Colonic mucosa (tissue), 4 donors: ENCODE results near the gene NEUROG1. TPM values are rescaled to one million over a fixed set of nuclear protein-coding genes. Genes with fewer than 3 reads are reported as not detected.

Source experiments
- DNase-seq: peaks from one replicate; pipeline ENCODE4 v3.0.0-alpha.2; 2020
- H3K27ac ChIP-seq: fragments of 200-600 bp; one replicate; pipeline ENCODE4 v1.8.0; 2021
- H3K27me3 ChIP-seq: fragments of 200-600 bp; one replicate; pipeline ENCODE4 v1.8.0; 2021
- H3K36me3 ChIP-seq: fragments of 200-600 bp; one replicate; pipeline ENCODE4 v1.8.0; 2021
- H3K4me1 ChIP-seq: fragments of 200-600 bp; one replicate; pipeline ENCODE4 v1.8.0; 2021; ENCODE audit warnings: mild to moderate bottlenecking
- H3K4me3 ChIP-seq: fragments of 200-600 bp; one replicate; pipeline ENCODE4 v1.8.0; 2021
- H3K9ac ChIP-seq, 2 donors: one replicate each; pipeline ENCODE4 v1.7.0; 2013; ENCODE audit warnings: control low read depth in 2 of 2, low read depth in 2 of 2, low read length in 2 of 2
- H3K9me3 ChIP-seq: fragments of 200-600 bp; one replicate; pipeline ENCODE4 v1.8.0; 2021
- intact Hi-C: fragments of 100-400 bp; cut with DNase I; formaldehyde crosslinking; loops from one replicate; pipeline ENCODE4 v1.14.1; 2022
- total RNA-seq, 2 donors: library from RNA; stranded (reverse); fragmentation: NEBNext Ultra II Directional in 1 of 2; extraction: Animal tissue kit (Norgen Biotek cat#: 25700) in 1 of 2; gene quantifications; one replicate each; pipeline ENCODE4 v1.2.1, GENCODE V29; 2021
- TF ChIP-seq, protein P1 (sequence below): fragments of 200-600 bp; IDR thresholded peaks from one replicate; pipeline ENCODE4 v1.8.0; 2022; ENCODE audit warnings: antibody characterized with exemption, mild to moderate bottlenecking
- donor health status: healthy.
- donor health status: DM: no; HTN: no; CAD: no.
- donor health status: DM: no; HTN: no; CAD: no.

Gene NEUROG1
- total RNA-seq, 2 donors from 2014 or later = not detected

DNA sequence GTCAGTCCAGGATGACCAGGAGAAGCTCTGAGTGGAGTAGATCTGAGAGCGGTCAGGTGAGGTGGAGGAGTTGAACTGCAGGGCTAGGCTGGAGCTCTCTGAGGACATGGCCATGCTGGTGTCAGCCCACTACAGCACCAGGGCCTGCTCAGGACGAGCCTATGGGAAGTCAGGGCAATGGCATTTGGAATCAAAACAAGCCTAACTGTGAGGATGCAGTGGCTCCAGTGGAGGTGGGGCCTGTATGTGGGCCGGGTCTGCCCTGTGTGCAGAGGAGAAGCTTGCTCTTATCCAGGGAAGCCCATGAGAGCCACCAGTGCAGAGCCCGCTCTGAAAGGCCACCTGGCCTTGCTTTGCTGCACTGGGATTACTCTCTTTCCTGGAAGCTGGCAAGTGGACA lies 31.9 kb upstream of the NEUROG1 start:
- TF ChIP-seq, protein P1, sequence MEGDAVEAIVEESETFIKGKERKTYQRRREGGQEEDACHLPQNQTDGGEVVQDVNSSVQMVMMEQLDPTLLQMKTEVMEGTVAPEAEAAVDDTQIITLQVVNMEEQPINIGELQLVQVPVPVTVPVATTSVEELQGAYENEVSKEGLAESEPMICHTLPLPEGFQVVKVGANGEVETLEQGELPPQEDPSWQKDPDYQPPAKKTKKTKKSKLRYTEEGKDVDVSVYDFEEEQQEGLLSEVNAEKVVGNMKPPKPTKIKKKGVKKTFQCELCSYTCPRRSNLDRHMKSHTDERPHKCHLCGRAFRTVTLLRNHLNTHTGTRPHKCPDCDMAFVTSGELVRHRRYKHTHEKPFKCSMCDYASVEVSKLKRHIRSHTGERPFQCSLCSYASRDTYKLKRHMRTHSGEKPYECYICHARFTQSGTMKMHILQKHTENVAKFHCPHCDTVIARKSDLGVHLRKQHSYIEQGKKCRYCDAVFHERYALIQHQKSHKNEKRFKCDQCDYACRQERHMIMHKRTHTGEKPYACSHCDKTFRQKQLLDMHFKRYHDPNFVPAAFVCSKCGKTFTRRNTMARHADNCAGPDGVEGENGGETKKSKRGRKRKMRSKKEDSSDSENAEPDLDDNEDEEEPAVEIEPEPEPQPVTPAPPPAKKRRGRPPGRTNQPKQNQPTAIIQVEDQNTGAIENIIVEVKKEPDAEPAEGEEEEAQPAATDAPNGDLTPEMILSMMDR = no peak
- Histone ChIP-seq H3K4me1 (no peaks in the 10 kb centered on the region), H3K27ac (no peak overlapping the region), H3K9ac (no peak overlapping the region), H3K27me3 (no peaks in the 10 kb centered on the region), H3K36me3 (no peaks in the 10 kb centered on the region), H3K9me3 (no peaks in the 10 kb centered on the region), H3K4me3 (no peak overlapping the region)
- no peak for DNase-seq
- intact Hi-C loops = no loop called here

DNA sequence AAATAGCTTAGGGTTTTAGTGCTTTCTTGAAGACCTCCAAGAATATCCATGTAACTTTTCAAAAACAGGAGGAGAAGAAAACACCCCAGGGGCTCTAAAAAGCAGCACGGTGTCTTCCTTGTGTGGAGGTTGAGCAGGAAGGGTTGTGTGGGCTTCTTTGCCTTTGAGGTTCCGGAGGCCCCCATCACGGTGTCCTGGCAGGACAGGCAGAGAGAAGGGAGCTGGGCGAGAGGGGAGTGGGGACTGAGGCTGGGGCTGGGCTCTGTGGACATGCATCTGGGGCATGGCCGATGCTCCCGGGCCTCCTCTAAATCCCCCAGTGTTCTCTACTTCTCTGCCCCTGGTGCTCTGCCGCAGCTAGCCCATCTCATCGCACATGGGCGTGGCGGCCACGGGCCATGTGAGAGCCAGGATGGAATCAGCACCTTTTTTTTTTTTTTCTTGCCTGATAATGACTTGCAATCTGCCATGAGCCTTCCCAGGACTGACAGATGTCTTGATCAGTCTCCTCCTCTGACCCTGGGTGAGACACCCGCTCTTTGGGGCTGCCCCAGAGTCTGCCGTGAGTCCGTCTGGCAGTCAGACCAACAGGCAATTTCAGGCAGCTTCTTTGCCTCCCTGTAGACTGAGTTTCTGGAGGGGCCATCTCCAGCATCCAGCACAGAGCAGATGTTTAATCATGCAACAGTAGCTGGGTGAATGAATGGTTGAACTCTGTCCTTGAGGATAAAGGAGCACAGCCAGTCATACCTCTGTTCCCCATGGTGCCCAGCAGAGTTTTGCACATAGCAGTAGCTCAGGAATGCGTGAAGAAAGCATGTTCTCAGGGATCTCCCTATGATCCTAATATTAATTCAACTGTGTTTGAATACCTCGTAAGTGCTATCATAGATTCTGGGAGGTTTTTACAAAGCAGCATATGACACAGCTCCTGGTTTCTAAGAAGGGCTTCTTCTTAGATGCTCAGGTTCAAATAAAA lies 30.9 kb upstream of the NEUROG1 start:
- TF ChIP-seq, protein P1 = no peak

DNA sequence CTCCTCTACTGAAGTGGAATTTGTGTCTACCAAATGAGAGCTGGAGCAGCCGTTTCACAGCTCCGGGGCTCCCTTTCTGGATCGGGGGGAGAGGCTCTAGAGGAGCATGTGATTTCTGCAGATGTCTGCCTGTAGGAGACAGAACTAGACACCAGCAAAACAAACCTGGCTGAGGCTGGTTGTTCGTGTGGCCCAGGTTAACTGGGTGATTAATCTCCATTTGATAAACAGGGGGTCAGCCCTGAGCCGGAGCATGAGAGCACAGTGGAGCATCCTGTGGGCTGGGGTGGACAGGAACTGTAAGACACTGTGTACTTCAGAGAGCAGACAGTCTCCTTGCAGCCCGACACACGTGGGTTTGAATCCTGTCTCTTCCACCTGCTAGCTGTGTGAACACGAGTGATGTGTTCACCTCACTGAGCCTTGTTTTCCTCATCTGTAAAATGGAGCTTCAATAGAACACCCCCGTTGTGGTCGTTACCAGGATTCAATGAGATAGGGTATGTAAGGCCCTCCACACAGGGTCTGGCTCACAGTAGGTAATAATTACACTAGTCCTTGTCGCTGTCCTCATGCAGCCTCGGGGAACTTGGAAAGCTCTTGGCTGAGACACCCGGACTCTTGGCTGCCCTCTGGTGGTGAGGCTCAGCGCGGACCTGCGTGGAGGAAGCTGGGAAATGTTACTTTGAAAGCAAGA lies 30.1 kb upstream of the NEUROG1 start:
- intact Hi-C loops = no loop called here
- TF ChIP-seq, protein P1 = peak; percentile 87
- Histone ChIP-seq H3K9me3 (no peaks in the 10 kb centered on the region), H3K36me3 (no peaks in the 10 kb centered on the region), H3K27me3 (no peaks in the 10 kb centered on the region), H3K4me3 (no peak overlapping the region), H3K4me1 (peaks cover 4% of the 10 kb centered on the region), H3K27ac (no peak overlapping the region), H3K9ac (no peak overlapping the region)
- peak; percentile 81 for DNase-seq

More for the DNA sequence above, 30.9 kb upstream of the NEUROG1 start:
- Histone ChIP-seq H3K4me3 (no peak overlapping the region), H3K9ac (no peak overlapping the region), H3K27ac (no peak overlapping the region), H3K36me3 (no peaks in the 10 kb centered on the region), H3K4me1 (no peaks in the 10 kb centered on the region), H3K9me3 (no peaks in the 10 kb centered on the region), H3K27me3 (no peaks in the 10 kb centered on the region)
- DNase-seq = no peak
- intact Hi-C loops = no loop called here

DNA sequence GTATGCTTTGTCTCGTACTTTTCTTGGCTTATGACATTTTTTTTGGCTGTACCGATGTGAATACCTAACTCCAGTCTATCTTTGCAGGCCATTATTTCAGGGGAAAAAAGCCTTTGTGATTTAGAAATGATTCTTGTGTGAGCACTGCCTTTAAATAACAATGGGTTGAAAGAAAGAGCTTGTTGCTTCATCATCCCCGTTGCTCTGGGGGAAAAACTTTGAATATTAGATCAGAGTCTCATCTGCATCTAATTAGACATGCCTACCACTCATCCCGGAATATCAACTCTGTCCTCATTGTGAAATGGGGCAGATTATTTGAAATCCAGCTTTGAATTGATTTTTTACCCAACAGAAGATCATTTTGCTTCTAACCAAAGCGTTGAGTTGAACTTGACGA lies 29.5 kb upstream of the NEUROG1 start:
- no peak for DNase-seq
- Histone ChIP-seq H3K9ac (no peak overlapping the region), H3K36me3 (no peaks in the 10 kb centered on the region), H3K27me3 (no peaks in the 10 kb centered on the region), H3K4me1 (peaks cover 5% of the 10 kb centered on the region), H3K9me3 (no peaks in the 10 kb centered on the region), H3K4me3 (no peak overlapping the region), H3K27ac (no peak overlapping the region)
- intact Hi-C loops = no loop called here
- TF ChIP-seq, protein P1 = no peak

DNA sequence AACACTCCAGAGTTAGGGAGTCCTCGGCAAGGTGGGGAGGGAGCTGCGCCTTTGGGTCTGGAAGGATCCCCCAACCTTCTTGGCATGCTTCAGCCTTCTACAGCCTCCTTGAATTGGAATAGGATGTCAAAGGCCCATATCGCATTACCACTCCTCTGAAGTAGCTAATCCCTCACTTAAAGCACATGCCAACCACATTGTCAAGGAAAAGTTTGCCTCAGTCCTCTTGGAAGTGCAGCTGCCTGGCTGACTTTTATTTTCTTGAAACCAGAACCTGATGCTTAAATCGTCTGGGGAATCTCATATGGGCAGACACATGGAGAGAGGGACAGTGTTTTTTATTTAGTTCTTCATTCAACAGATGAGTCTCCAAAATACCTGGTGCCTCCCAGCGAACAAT lies 28.6 kb upstream of the NEUROG1 start:
- no peaks in the 10 kb centered on the region for H3K27me3 ChIP-seq
- no peak for DNase-seq
- TF ChIP-seq, protein P1 = no peak
- H3K27ac ChIP-seq = no peak overlapping the region
- H3K36me3 ChIP-seq = no peaks in the 10 kb centered on the region
- no peaks in the 10 kb centered on the region for H3K9me3 ChIP-seq
- intact Hi-C loops = loop anchor here (5.0 kb wide), 2 partner anchors 163 to 268 kb away; partner anchors contain the start of gene SLC25A48
- no peak overlapping the region for H3K9ac ChIP-seq
- no peak overlapping the region for H3K4me3 ChIP-seq
- H3K4me1 ChIP-seq = peaks cover 5% of the 10 kb centered on the region
